Sigmoid colon (tissue), 7 donors: ENCODE results near the gene LASP1. TPM values are rescaled to one million over a fixed set of nuclear protein-coding genes. Genes with fewer than 3 reads are reported as not detected.

Experiments used
- DNase-seq: peaks from one replicate; pipeline ENCODE4 v3.0.0-alpha.2; 2019
- H3K27ac ChIP-seq, 4 donors: fragments of 200-600 bp; sonication (generic); one replicate each; pipeline ENCODE4 v1.5.1; 2016 to 2019; ENCODE audit warnings: mild to moderate bottlenecking in 1 of 4
- H3K27me3 ChIP-seq, 3 donors: fragments of 200-600 bp; sonication (generic); one replicate each; pipeline ENCODE4 v1.5.1; 2019; ENCODE audit warnings: mild to moderate bottlenecking in 1 of 3
- H3K36me3 ChIP-seq, 4 donors: fragments of 200-600 bp; sonication (generic); one replicate each; pipeline ENCODE4 v1.5.1; 2016 to 2019
- H3K4me1 ChIP-seq, 4 donors: fragments of 200-600 bp; sonication (generic); one replicate each; pipeline ENCODE4 v1.5.1; 2017 to 2019
- H3K4me3 ChIP-seq, 4 donors: fragments of 200-600 bp; sonication (generic); one replicate each; pipeline ENCODE4 v1.5.1; 2017 to 2019; ENCODE audit warnings: mild to moderate bottlenecking in 2 of 4, moderate library complexity in 1 of 4
- H3K9me3 ChIP-seq, 4 donors: fragments of 200-600 bp in 3 of 4; sonication (generic) in 3 of 4; one replicate each; pipeline versions ENCODE4 v1.5.1 to v1.6.1; 2013 to 2019
- EP300 ChIP-seq, 4 donors: sonication (generic); formaldehyde crosslinking; IDR thresholded peaks; one replicate each; pipeline ENCODE4 v1.6.1; 2017; ENCODE audit warnings: antibody characterized with exemption in 4 of 4
- POLR2A ChIP-seq, 2 donors: fragments of 450-650 bp; IDR thresholded peaks; one replicate each; pipeline ENCODE4 v1.6.1; 2016; ENCODE audit warnings: antibody characterized with exemption in 2 of 2, mild to moderate bottlenecking in 2 of 2, moderate library complexity in 2 of 2
- POLR2AphosphoS5 ChIP-seq, 4 donors: sonication (generic); formaldehyde crosslinking; IDR thresholded peaks; one replicate each; pipeline ENCODE4 v1.6.1; 2017; ENCODE audit warnings: antibody characterized with exemption in 4 of 4
- WGBS, 2 donors: extraction: QIAGEN DNeasy Blood & Tissue Kit; methylation state at CpG; one replicate each; pipeline ENCODE4 v1.1.7; 2013; 5-methylcytosine and 5-hydroxymethylcytosine counted together
- intact Hi-C: fragments of 100-400 bp; cut with DNase I; formaldehyde crosslinking; loops from one replicate; pipeline ENCODE4 v1.15.1; 2023
- polyA plus RNA-seq, 3 donors: library from polyadenylated mRNA; stranded (reverse); fragments of 200-250 nt; gene quantifications; one replicate each; pipeline ENCODE4 v1.2.3, GENCODE V29; 2013
- total RNA-seq, 4 donors: library from RNA; depleted of rRNA; stranded (reverse); fragments of >200 nt; gene quantifications; one replicate each; pipeline ENCODE4 v1.1.0, GENCODE V29; 2016
- TF ChIP-seq, protein P1 (sequence below), 4 experiments: fragments of 450-650 bp in 3 of 4; fragments of 200-600 bp in 1 of 4; IDR thresholded peaks; one replicate each; pipeline ENCODE4 v1.5.1; 2016 to 2019; ENCODE audit warnings: antibody characterized with exemption in 4 of 4, mild to moderate bottlenecking in 3 of 4, moderate library complexity in 2 of 4
- donor health status: healthy with polysubstance abuse.
- donor health status: Bipolar disorder and iron deficiency.
- donor health status: healthy.

The LASP1 gene
- total and polyA plus RNA-seq, 7 donors = 27.6 to 205 (median 64.8) TPM

DNA sequence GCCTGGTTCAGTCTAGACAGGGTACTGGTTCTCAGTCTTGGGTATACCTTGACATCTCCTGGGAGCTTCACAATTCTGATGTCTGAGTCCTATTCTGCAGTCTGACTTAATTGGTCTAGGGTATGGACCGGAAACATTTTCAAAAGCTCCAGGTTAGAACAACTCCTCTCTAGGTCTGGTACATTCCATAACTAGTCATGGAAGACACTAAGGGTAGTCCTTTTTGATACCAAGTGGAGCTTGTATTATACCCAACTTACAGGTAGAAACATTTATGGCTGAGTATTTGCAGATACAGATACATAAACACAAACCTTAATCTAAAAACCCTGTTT lies 21.3 kb upstream of the LASP1 start:
- Histone ChIP-seq H3K27me3 (no peaks in the 10 kb centered on the region), H3K4me1 (peaks cover 0 to 31% (median 26%) of the 10 kb centered on the region in 4 donors), H3K4me3 (no peak overlapping the region), H3K27ac (no peak overlapping the region), H3K9me3 (no peaks in the 10 kb centered on the region), H3K36me3 (peaks cover 12 to 62% (median 35%) of the 10 kb centered on the region in 4 donors)
- DNase-seq = no peak
- no peak for TF ChIP-seq EP300 (IDR thresholded peaks at IDR 0.05)
- no peak for TF ChIP-seq POLR2A (IDR thresholded peaks at IDR 0.05)
- TF ChIP-seq, protein P1, sequence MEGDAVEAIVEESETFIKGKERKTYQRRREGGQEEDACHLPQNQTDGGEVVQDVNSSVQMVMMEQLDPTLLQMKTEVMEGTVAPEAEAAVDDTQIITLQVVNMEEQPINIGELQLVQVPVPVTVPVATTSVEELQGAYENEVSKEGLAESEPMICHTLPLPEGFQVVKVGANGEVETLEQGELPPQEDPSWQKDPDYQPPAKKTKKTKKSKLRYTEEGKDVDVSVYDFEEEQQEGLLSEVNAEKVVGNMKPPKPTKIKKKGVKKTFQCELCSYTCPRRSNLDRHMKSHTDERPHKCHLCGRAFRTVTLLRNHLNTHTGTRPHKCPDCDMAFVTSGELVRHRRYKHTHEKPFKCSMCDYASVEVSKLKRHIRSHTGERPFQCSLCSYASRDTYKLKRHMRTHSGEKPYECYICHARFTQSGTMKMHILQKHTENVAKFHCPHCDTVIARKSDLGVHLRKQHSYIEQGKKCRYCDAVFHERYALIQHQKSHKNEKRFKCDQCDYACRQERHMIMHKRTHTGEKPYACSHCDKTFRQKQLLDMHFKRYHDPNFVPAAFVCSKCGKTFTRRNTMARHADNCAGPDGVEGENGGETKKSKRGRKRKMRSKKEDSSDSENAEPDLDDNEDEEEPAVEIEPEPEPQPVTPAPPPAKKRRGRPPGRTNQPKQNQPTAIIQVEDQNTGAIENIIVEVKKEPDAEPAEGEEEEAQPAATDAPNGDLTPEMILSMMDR (IDR thresholded peaks at IDR 0.05) = no peak
- no peak for TF ChIP-seq POLR2AphosphoS5 (IDR thresholded peaks at IDR 0.05)
- WGBS, 2 donors = 97 to 98% methylated on average over 1 of the region's 1 CpG
- intact Hi-C loops = no loop called here

GRCh38 chr17:38848939-38849605 lies 20.8 kb upstream of the LASP1 start:
- peaks cover 12 to 62% (median 35%) of the 10 kb centered on the region in 4 donors for H3K36me3 ChIP-seq
- 77 to 84% methylated on average over 16 of the region's 16 CpGs for WGBS, 2 donors

GRCh38 chr17:38850374-38850773 lies 19.5 kb upstream of the LASP1 start:
- DNase-seq = no peak
- TF ChIP-seq POLR2AphosphoS5 (IDR thresholded peaks at IDR 0.05) = no peak
- H3K4me3 ChIP-seq = no peak overlapping the region
- intact Hi-C loops = no loop called here
- 57 to 82% methylated on average over 7 of the region's 7 CpGs for WGBS, 2 donors
- H3K27me3 ChIP-seq = no peaks in the 10 kb centered on the region
- H3K36me3 ChIP-seq = peaks cover 12 to 62% (median 35%) of the 10 kb centered on the region in 4 donors
- no peak overlapping the region for H3K27ac ChIP-seq
- H3K4me1 ChIP-seq = peaks cover 0 to 30% (median 30%) of the 10 kb centered on the region in 4 donors
- no peaks in the 10 kb centered on the region for H3K9me3 ChIP-seq

More at GRCh38 chr17:38848939-38849605, 20.8 kb upstream of the LASP1 start:
- no peaks in the 10 kb centered on the region for H3K27me3 ChIP-seq
- no peak overlapping the region for H3K27ac ChIP-seq
- DNase-seq = no peak
- no peak overlapping the region for H3K4me3 ChIP-seq
- no peaks in the 10 kb centered on the region for H3K9me3 ChIP-seq
- intact Hi-C loops = no loop called here
- H3K4me1 ChIP-seq = peaks cover 0 to 34% (median 27%) of the 10 kb centered on the region in 4 donors
- TF ChIP-seq, protein P1 (IDR thresholded peaks at IDR 0.05) = no peak
- TF ChIP-seq POLR2A (IDR thresholded peaks at IDR 0.05) (no peak), POLR2AphosphoS5 (IDR thresholded peaks at IDR 0.05) (no peak), EP300 (IDR thresholded peaks at IDR 0.05) (no peak)

- WGBS, 2 donors = 16 to 47% methylated on average over 2 of the region's 2 CpGs
- H3K4me3 ChIP-seq = peak overlapping the region in 2 of 4 donors; percentile 56 to 60
- no peak for DNase-seq
- intact Hi-C loops = no loop called here
- H3K27ac ChIP-seq = peak overlapping the region in 1 of 4 donors; percentile 92
- no peaks in the 10 kb centered on the region for H3K9me3 ChIP-seq
- no peaks in the 10 kb centered on the region for H3K27me3 ChIP-seq
- TF ChIP-seq, protein P1 (IDR thresholded peaks at IDR 0.05) = no peak
- no peak for TF ChIP-seq POLR2AphosphoS5 (IDR thresholded peaks at IDR 0.05)
- TF ChIP-seq POLR2A (IDR thresholded peaks at IDR 0.05) = no peak
- TF ChIP-seq EP300 (IDR thresholded peaks at IDR 0.05) = no peak
- peaks cover 12 to 61% (median 35%) of the 10 kb centered on the region in 4 donors for H3K36me3 ChIP-seq
- peaks cover 0 to 30% (median 30%) of the 10 kb centered on the region in 4 donors for H3K4me1 ChIP-seq
These were observed 18.4 kb upstream of the LASP1 start for GRCh38 chr17:38851434-38851833.

GRCh38 chr17:38852771-38853291 lies 17.0 kb upstream of the LASP1 start:
- H3K27me3 ChIP-seq = no peaks in the 10 kb centered on the region
- TF ChIP-seq, protein P1 (IDR thresholded peaks at IDR 0.05) = no peak
- no peak for TF ChIP-seq EP300 (IDR thresholded peaks at IDR 0.05)
- no peak for TF ChIP-seq POLR2A (IDR thresholded peaks at IDR 0.05)
- no peak for TF ChIP-seq POLR2AphosphoS5 (IDR thresholded peaks at IDR 0.05)
- peak overlapping the region; percentile 88 to 93 (median 91) for H3K27ac ChIP-seq
- H3K4me3 ChIP-seq = peak overlapping the region; percentile 42 to 60 (median 56)
- H3K9me3 ChIP-seq = no peaks in the 10 kb centered on the region
- H3K36me3 ChIP-seq = peaks cover 12 to 47% (median 29%) of the 10 kb centered on the region in 4 donors
- intact Hi-C loops = loop anchor here (1.0 kb wide), 1 partner anchor 28 kb away; the partner anchor contains the start of gene CWC25
- peaks cover 0 to 30% (median 30%) of the 10 kb centered on the region in 4 donors for H3K4me1 ChIP-seq
- no peak for DNase-seq
- 1% methylated on average over 19 of the region's 19 CpGs for WGBS, 2 donors
